Activated CD8-positive, alpha-beta T cell treated with anti-CD3 and anti-CD28 coated beads, Interleukin-2, amount 10 ng/mL, durations not matched to agents 7 days and 5 days (primary cell): ENCODE measurements around the gene STKLD1. TPM values are rescaled to one million over a fixed set of nuclear protein-coding genes. Genes with fewer than 3 reads are reported as not detected.
"Not testable (repeated sequence)": the region's sequence is repeated elsewhere in the genome, so short reads cannot be mapped to it uniquely, and the experiment has no call there.

ENCODE experiments used
- ATAC-seq: fragments of 150-1000 bp; cut with Tn5 transposase; one replicate; pipeline ENCODE4 v1.10.0; 2021; ENCODE audit warnings: moderate library complexity
- CTCF ChIA-PET: fragments of 350-600 bp; sonication (Branson Sonifier 250); formaldehyde crosslinking; loops from one replicate; lab custom pipeline; 2021; ENCODE audit warnings: antibody characterized with exemption; lab: Charles Lee
- POLR2A ChIA-PET: fragments of 350-600 bp; sonication (Branson Sonifier 250); formaldehyde crosslinking; loops from one replicate; lab custom pipeline; 2021; ENCODE audit warnings: antibody characterized with exemption; lab: Charles Lee
- DNase-seq: peaks from one replicate; pipeline ENCODE4 v3.0.0-alpha.2; 2020
- H3K27ac Mint-ChIP-seq: one replicate; pipeline ENCODE4 v1.8.0; 2021; ENCODE audit warnings: mild to moderate bottlenecking, mixed read lengths
- H3K27me3 Mint-ChIP-seq: one replicate; pipeline ENCODE4 v1.8.0; 2021; ENCODE audit warnings: low read depth, mixed read lengths
- H3K36me3 Mint-ChIP-seq: one replicate; pipeline ENCODE4 v1.8.0; 2021; ENCODE audit warnings: low read depth, mixed read lengths
- H3K4me1 Mint-ChIP-seq: one replicate; pipeline ENCODE4 v1.8.0; 2021; ENCODE audit warnings: low read depth, mixed read lengths
- H3K4me3 Mint-ChIP-seq: one replicate; pipeline ENCODE4 v1.8.0; 2021; ENCODE audit warnings: mild to moderate bottlenecking, mixed read lengths
- H3K9me3 Mint-ChIP-seq: one replicate; pipeline ENCODE4 v1.8.0; 2022; ENCODE audit warnings: mixed read lengths; ENCODE audit not compliant: insufficient read depth
- total RNA-seq, 2 experiments: library from RNA; stranded (reverse); gene quantifications; one replicate each; pipeline ENCODE4 v1.2.3, GENCODE V29; 2021

The STKLD1 gene
- total RNA-seq, 2 experiments from 2014 or later = 0.71 to 0.76 TPM

GRCh38 chr9:133334888-133335287, 41.3 kb upstream of the STKLD1 start:
- Mint-ChIP-seq H3K4me1 (peaks cover 50% of the 10 kb centered on the region), H3K4me3 (peak overlapping the region; percentile 97), H3K36me3 (peaks cover 72% of the 10 kb centered on the region), H3K27ac (peak overlapping the region; percentile 96)
- CTCF ChIA-PET = interaction anchor here (0.6 to 2.4 kb wide), 7 partner anchors 21 to 148 kb away, joined by 3 to 13 read pairs (median 4); partner anchors contain the start of genes SURF1 and SURF2
- H3K9me3 Mint-ChIP-seq, H3K27me3 Mint-ChIP-seq, ATAC-seq, DNase-seq: not testable (repeated sequence)
- POLR2A ChIA-PET = interaction anchor here (0.9 to 3.8 kb wide), 3 partner anchors 14 to 39 kb away, joined by 5 to 21 read pairs (median 7); partner anchors contain the start of genes MED22 and RPL7A

- Mint-ChIP-seq H3K4me3 (peak within 1 kb of the TSS; percentile 97), H3K27me3 (no peaks in the 10 kb centered on the region), H3K4me1 (peaks cover 61% of the 10 kb centered on the region), H3K36me3 (peaks cover 76% of the 10 kb centered on the region), H3K27ac (peak within 1 kb of the TSS; percentile 96), H3K9me3 (no peaks in the 10 kb centered on the region)
- CTCF ChIA-PET = interaction anchor here (1.9 to 2.4 kb wide), 2 partner anchors 35 to 150 kb away, joined by 12 to 13 read pairs; no protein-coding TSS in a partner anchor
- DNase-seq = peak; percentile 94
- POLR2A ChIA-PET = interaction anchor here (1.8 to 3.8 kb wide), 2 partner anchors 12 to 38 kb away, joined by 7 to 21 read pairs; partner anchors contain the start of genes MED22 and RPL7A
- peak; percentile 91 for ATAC-seq
Observed at GRCh38 chr9:133335924-133336811, 40.0 kb upstream of the STKLD1 start, which contains the start of gene SURF6. Gene SURF6, minus strand, starts transcription at chr9:133336188. Its CDS starts 56 bp downstream, at chr9:133336132.

- no peak for ATAC-seq
Observed at GRCh38 chr9:133339641-133340040, 36.5 kb upstream of the STKLD1 start.

GRCh38 chr9:133340256-133340655, 35.9 kb upstream of the STKLD1 start:
- H3K36me3 Mint-ChIP-seq = peaks cover 64% of the 10 kb centered on the region
- no peaks in the 10 kb centered on the region for H3K9me3 Mint-ChIP-seq
- peaks cover 56% of the 10 kb centered on the region for H3K4me1 Mint-ChIP-seq
- ATAC-seq (no peak), DNase-seq (peak; percentile 42)
- H3K27me3 Mint-ChIP-seq = no peaks in the 10 kb centered on the region
- H3K27ac Mint-ChIP-seq = peak overlapping the region; percentile 90
- H3K4me3 Mint-ChIP-seq = peak overlapping the region; percentile 31
- CTCF ChIA-PET = interaction anchor here (0.9 to 2.3 kb wide), 12 partner anchors 8 to 318 kb away, joined by 3 to 9 read pairs (median 4); partner anchors contain the start of genes MED22, RPL7A, SURF1 and SURF2
- POLR2A ChIA-PET = interaction anchor here (1.1 to 2.0 kb wide), 5 partner anchors 9 to 32 kb away, joined by 3 to 16 read pairs (median 6); partner anchors contain the start of genes MED22, RPL7A, SURF1 and SURF2

More at GRCh38 chr9:133339641-133340040, 36.5 kb upstream of the STKLD1 start:
- H3K27ac Mint-ChIP-seq = peak overlapping the region; percentile 90
- no peak overlapping the region for H3K4me3 Mint-ChIP-seq
- H3K36me3 Mint-ChIP-seq = peaks cover 67% of the 10 kb centered on the region
- POLR2A ChIA-PET = interaction anchor here (1.1 to 2.0 kb wide), 5 partner anchors 10 to 32 kb away, joined by 3 to 16 read pairs (median 6); partner anchors contain the start of genes MED22, RPL7A, SURF1 and SURF2
- H3K4me1 Mint-ChIP-seq = peaks cover 59% of the 10 kb centered on the region
- CTCF ChIA-PET = interaction anchor here (0.9 to 2.3 kb wide), 9 partner anchors 9 to 318 kb away, joined by 3 to 9 read pairs (median 4); partner anchors contain the start of genes MED22, RPL7A, SURF1 and SURF2
- no peaks in the 10 kb centered on the region for H3K9me3 Mint-ChIP-seq
- H3K27me3 Mint-ChIP-seq = no peaks in the 10 kb centered on the region
- DNase-seq = no peak

- no peaks in the 10 kb centered on the region for H3K27me3 Mint-ChIP-seq
- peak overlapping the region; percentile 31 for H3K4me3 Mint-ChIP-seq
- H3K27ac Mint-ChIP-seq = peak overlapping the region; percentile 90
- ChIA-PET POLR2A (interaction anchor here (1.6 kb wide), 1 partner anchor 30 kb away, joined by 6 read pairs; no protein-coding TSS in a partner anchor), CTCF (interaction anchor here (1.0 to 3.9 kb wide), 6 partner anchors 10 to 31 kb away, joined by 3 to 21 read pairs (median 6); partner anchors contain the start of genes SURF1 and SURF2)
- H3K36me3 Mint-ChIP-seq = peaks cover 61% of the 10 kb centered on the region
- ATAC-seq (no peak), DNase-seq (no peak)
- H3K4me1 Mint-ChIP-seq = peaks cover 53% of the 10 kb centered on the region
- H3K9me3 Mint-ChIP-seq = no peaks in the 10 kb centered on the region
Observed at GRCh38 chr9:133340916-133341315, 35.2 kb upstream of the STKLD1 start.

- H3K4me1 Mint-ChIP-seq = peaks cover 53% of the 10 kb centered on the region
- no peaks in the 10 kb centered on the region for H3K27me3 Mint-ChIP-seq
- ATAC-seq (no peak), DNase-seq (no peak)
- peak overlapping the region; percentile 78 for H3K27ac Mint-ChIP-seq
- no peak overlapping the region for H3K4me3 Mint-ChIP-seq
- CTCF ChIA-PET = interaction anchor here (0.7 to 3.9 kb wide), 4 partner anchors 9 to 30 kb away, joined by 3 to 21 read pairs (median 4); no protein-coding TSS in a partner anchor
- POLR2A ChIA-PET = interaction anchor here (0.9 kb wide), 1 partner anchor 29 kb away, joined by 4 read pairs; no protein-coding TSS in a partner anchor
- H3K36me3 Mint-ChIP-seq = peaks cover 61% of the 10 kb centered on the region
- H3K9me3 Mint-ChIP-seq = no peaks in the 10 kb centered on the region
Observed at GRCh38 chr9:133341369-133342068, 34.6 kb upstream of the STKLD1 start.

GRCh38 chr9:133342069-133342406, 34.1 kb upstream of the STKLD1 start:
- peaks cover 53% of the 10 kb centered on the region for H3K4me1 Mint-ChIP-seq
- peaks cover 65% of the 10 kb centered on the region for H3K36me3 Mint-ChIP-seq
- peak overlapping the region; percentile 78 for H3K27ac Mint-ChIP-seq
- DNase-seq (no peak), ATAC-seq (no peak)
- H3K9me3 Mint-ChIP-seq = no peaks in the 10 kb centered on the region
- CTCF ChIA-PET = interaction anchor here (0.7 to 3.9 kb wide), 2 partner anchors 20 to 29 kb away, joined by 3 to 21 read pairs; no protein-coding TSS in a partner anchor
- H3K27me3 Mint-ChIP-seq = no peaks in the 10 kb centered on the region
- H3K4me3 Mint-ChIP-seq = no peak overlapping the region
- POLR2A ChIA-PET = interaction anchor here (0.9 kb wide), 1 partner anchor 29 kb away, joined by 4 read pairs; no protein-coding TSS in a partner anchor

- ChIA-PET CTCF (interaction anchor here (3.9 kb wide), 1 partner anchor 29 kb away, joined by 21 read pairs; no protein-coding TSS in a partner anchor), POLR2A (interaction anchor here (0.9 kb wide), 2 partner anchors 9 to 28 kb away, joined by 4 read pairs; no protein-coding TSS in a partner anchor)
- H3K36me3 Mint-ChIP-seq = peaks cover 66% of the 10 kb centered on the region
- H3K27me3 Mint-ChIP-seq = no peaks in the 10 kb centered on the region
- no peaks in the 10 kb centered on the region for H3K9me3 Mint-ChIP-seq
- ATAC-seq (no peak), DNase-seq (no peak)
- H3K4me3 Mint-ChIP-seq = no peak overlapping the region
- no peak overlapping the region for H3K27ac Mint-ChIP-seq
- H3K4me1 Mint-ChIP-seq = peaks cover 55% of the 10 kb centered on the region
Observed at GRCh38 chr9:133342570-133342969, 33.6 kb upstream of the STKLD1 start.

GRCh38 chr9:133344071-133344470, 32.1 kb upstream of the STKLD1 start:
- no peak overlapping the region for H3K4me3 Mint-ChIP-seq
- H3K27me3 Mint-ChIP-seq = no peaks in the 10 kb centered on the region
- H3K36me3 Mint-ChIP-seq = peaks cover 63% of the 10 kb centered on the region
- DNase-seq (no peak), ATAC-seq (no peak)
- ChIA-PET POLR2A (interaction anchor here (0.6 to 9.1 kb wide), 5 partner anchors 9 to 130 kb away, joined by 3 to 192 read pairs (median 3); partner anchors contain the start of genes STKLD1 and SURF4), CTCF (interaction anchor here (3.9 kb wide), 1 partner anchor 27 kb away, joined by 21 read pairs; no protein-coding TSS in a partner anchor)
- H3K27ac Mint-ChIP-seq = no peak overlapping the region
- peaks cover 58% of the 10 kb centered on the region for H3K4me1 Mint-ChIP-seq
- no peaks in the 10 kb centered on the region for H3K9me3 Mint-ChIP-seq

GRCh38 chr9:133344979-133345378, 31.2 kb upstream of the STKLD1 start:
- Mint-ChIP-seq H3K27me3 (no peaks in the 10 kb centered on the region), H3K9me3 (no peaks in the 10 kb centered on the region), H3K27ac (no peak overlapping the region), H3K4me3 (no peak overlapping the region), H3K36me3 (peaks cover 63% of the 10 kb centered on the region), H3K4me1 (peaks cover 58% of the 10 kb centered on the region)
- POLR2A ChIA-PET = interaction anchor here (1.7 to 9.1 kb wide), 3 partner anchors 11 to 29 kb away, joined by 5 to 192 read pairs (median 5); partner anchors contain the start of genes STKLD1 and SURF4
- no peak for DNase-seq
- ATAC-seq = no peak
- CTCF ChIA-PET = interaction anchor here (3.9 kb wide), 1 partner anchor 27 kb away, joined by 21 read pairs; no protein-coding TSS in a partner anchor
